ENCODE measurements around the gene DNAAF3.

The DNAAF3 gene

DNA sequence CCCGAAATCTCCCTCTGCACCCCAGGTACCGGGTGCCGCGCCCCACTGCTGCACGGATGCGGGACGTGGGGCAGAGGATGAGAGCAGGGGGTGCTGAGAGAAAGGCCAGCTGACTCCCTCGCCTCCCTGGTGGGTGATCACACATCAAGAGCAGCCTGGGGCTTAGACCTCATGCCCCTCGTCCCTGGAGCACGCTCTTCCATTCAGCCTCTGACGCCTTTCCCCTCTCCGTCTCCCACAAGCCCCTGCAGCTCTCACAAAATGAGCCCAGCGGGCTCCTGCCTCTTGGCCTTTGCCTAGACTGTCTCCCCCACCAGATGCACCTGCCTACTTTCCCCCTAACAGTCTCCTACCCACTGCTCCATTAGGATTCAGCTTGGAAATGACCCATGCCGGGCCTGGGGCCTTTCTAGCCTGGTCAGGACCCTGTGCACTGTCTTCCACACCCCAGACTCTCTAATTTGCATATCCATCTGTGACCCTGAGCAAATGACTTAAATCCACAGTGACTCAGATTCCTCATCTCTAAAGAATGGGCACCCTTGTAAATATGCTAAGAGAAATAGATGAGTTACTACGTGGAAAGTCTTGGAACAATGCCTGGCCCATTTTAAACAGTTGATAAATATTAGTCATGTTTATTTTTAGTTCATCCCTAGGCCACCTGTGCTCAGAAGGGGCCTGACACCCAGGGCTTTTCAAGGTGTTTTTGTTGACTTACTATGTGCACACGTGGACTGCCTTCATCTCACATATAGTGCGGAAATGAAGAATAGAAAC, 43.5 kb upstream of the DNAAF3 start:
- no peak overlapping the region for H2AFZ ChIP-seq (ENCODE audit: low read length)
- TF ChIP-seq EZH2phosphoT487 (IDR thresholded peaks at IDR 0.05; ENCODE audit: borderline replicate concordance) = no peak
- TF ChIP-seq, protein P1, sequence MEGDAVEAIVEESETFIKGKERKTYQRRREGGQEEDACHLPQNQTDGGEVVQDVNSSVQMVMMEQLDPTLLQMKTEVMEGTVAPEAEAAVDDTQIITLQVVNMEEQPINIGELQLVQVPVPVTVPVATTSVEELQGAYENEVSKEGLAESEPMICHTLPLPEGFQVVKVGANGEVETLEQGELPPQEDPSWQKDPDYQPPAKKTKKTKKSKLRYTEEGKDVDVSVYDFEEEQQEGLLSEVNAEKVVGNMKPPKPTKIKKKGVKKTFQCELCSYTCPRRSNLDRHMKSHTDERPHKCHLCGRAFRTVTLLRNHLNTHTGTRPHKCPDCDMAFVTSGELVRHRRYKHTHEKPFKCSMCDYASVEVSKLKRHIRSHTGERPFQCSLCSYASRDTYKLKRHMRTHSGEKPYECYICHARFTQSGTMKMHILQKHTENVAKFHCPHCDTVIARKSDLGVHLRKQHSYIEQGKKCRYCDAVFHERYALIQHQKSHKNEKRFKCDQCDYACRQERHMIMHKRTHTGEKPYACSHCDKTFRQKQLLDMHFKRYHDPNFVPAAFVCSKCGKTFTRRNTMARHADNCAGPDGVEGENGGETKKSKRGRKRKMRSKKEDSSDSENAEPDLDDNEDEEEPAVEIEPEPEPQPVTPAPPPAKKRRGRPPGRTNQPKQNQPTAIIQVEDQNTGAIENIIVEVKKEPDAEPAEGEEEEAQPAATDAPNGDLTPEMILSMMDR (conservative IDR thresholded peaks at IDR 0.05; ENCODE audit: low read length) = no peak
- H3K9ac ChIP-seq (ENCODE audit: low read depth, low read length, poor library complexity, severe bottlenecking) = no peak overlapping the region

DNA sequence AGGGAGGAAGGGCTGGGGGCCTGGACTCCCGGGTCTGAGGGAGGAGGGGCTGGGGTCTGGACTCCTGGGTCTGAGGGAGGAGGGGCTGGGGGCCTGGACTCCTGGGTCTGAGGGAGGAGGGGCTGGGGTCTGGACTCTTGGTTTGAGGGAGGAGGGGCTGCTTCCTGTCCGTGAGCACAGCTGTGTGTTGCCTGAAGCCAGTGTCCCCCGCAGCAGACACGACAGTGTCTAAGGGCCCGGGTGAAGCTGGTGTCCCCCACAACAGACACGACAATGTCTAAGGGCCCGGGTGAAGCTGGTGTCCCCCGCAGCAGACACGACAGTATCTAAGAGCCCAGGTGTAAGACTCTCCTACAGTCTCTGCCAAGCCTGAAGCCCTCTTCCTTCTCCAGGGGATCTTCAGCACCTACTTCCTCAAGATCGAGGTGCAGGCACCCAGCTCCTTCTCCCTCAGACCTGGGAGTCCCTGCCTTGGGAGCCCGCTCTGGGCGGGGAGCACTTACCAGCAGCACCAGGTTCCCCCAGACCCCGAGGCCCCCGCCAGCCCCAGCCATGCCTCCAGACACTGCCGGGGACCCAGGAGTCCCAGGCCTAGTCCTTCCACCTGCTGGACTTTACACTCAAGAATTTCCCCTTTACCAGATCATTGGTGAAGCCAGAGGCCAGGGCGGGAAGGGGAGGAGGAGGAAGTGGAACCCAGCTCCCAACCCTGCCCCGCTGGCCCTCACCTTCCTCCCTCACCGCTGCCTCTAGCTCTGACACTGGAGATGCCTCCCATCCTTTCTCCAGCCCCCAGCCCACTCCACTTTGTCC, 42.7 kb upstream of the DNAAF3 start, which contains the start of gene PTPRH:
TSS of gene PTPRH (minus strand) at position 622 of the 813 bp plus-strand sequence. CDS start at position 554, 68 bp downstream.
- Histone ChIP-seq H4K20me1 (ENCODE audit: insufficient read depth, low read length, poor library complexity, severe bottlenecking) (no peaks in the 10 kb centered on the region), H3K4me2 (ENCODE audit: low read depth, low read length, poor library complexity, severe bottlenecking) (no peak within 1 kb of the TSS), H3K27me3 (ENCODE audit: insufficient read depth, low read length, poor library complexity, severe bottlenecking) (no peaks in the 10 kb centered on the region), H3K9me3 (ENCODE audit: insufficient read depth, low read depth, low read length) (no peaks in the 10 kb centered on the region; the same call in 1 of the 2 replicates), H3K4me3 (ENCODE audit: low read length, poor library complexity, severe bottlenecking) (no peak within 1 kb of the TSS), H3K4me1 (ENCODE audit: insufficient read depth, low read length, poor library complexity, severe bottlenecking) (peaks cover 2% of the 10 kb centered on the region), H3K79me2 (ENCODE audit: insufficient read depth, low read length) (no peaks in the 10 kb centered on the region), H3K36me3 (ENCODE audit: insufficient read depth, low read length) (no peaks in the 10 kb centered on the region), H3F3A (ENCODE audit: low read depth) (no peaks in the 10 kb centered on the region), H3K9ac (ENCODE audit: low read depth, low read length, poor library complexity, severe bottlenecking) (no peak within 1 kb of the TSS), H3K9me2 (replicated peaks; ENCODE audit: low read depth, low read length) (no peaks in the 10 kb centered on the region), H2AFZ (ENCODE audit: low read length) (no peak within 1 kb of the TSS)
- TF ChIP-seq EZH2phosphoT487 (IDR thresholded peaks at IDR 0.05; ENCODE audit: borderline replicate concordance) = no peak
- TF ChIP-seq, protein P1 (conservative IDR thresholded peaks at IDR 0.05; ENCODE audit: low read length) = no peak

More for the DNA sequence above, 43.5 kb upstream of the DNAAF3 start:
- no peaks in the 10 kb centered on the region for H3K9me2 ChIP-seq (replicated peaks; ENCODE audit: low read depth, low read length)
- H3K79me2 ChIP-seq (ENCODE audit: insufficient read depth, low read length) = no peaks in the 10 kb centered on the region
- no peaks in the 10 kb centered on the region for H3K36me3 ChIP-seq (ENCODE audit: insufficient read depth, low read length)
- no peaks in the 10 kb centered on the region for H3K27me3 ChIP-seq (ENCODE audit: insufficient read depth, low read length, poor library complexity, severe bottlenecking)
- no peaks in the 10 kb centered on the region; the same call in 1 of the 2 replicates for H3K9me3 ChIP-seq (ENCODE audit: insufficient read depth, low read depth, low read length)
- no peaks in the 10 kb centered on the region for H4K20me1 ChIP-seq (ENCODE audit: insufficient read depth, low read length, poor library complexity, severe bottlenecking)
- no peak overlapping the region for H3K4me3 ChIP-seq (ENCODE audit: low read length, poor library complexity, severe bottlenecking)
- H3K4me2 ChIP-seq (ENCODE audit: low read depth, low read length, poor library complexity, severe bottlenecking) = no peak overlapping the region
- H3K4me1 ChIP-seq (ENCODE audit: insufficient read depth, low read length, poor library complexity, severe bottlenecking) = peaks cover 2% of the 10 kb centered on the region
- H3F3A ChIP-seq (ENCODE audit: low read depth) = no peaks in the 10 kb centered on the region

DNA sequence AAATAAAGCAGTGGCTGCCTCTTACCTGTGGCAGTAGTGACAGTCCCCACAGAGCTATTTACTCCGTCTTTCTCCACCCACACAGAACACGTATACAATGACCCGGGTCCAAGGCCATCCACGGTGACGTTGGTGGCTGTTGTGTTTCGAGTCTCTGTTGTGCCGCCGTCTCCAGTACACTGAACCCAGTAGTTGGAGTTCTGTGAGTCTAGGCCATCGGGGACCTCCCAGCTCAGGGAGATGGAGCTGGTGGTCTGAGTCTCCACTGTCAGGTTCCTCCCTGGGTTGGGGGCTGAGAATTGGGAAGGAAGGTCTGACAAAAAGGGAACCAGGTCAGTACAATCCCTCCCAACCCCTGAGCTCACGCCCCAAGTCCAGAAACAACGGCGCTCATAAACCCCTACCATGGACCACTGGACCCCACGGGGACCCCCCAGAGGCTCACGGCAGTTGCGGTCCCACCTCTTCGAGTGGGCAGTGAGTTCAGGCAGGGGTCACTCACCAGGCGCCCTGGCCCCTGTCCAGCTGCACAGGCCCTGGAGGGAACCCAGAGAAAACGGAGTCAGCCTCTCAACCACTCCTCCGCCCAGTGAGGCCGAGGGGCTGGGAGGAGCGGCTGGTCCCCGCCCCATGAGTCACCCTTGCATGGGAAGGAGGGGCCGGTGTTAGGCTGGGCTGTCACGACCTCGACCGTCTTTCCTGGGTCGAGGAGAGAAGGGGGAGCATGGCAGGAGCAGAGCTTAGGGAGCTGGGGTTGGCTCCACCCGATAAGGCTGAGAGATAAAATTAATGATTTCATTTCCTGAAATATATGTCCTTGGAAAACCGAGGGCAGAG, 40.5 kb upstream of the DNAAF3 start:
- Histone ChIP-seq H3K9ac (ENCODE audit: low read depth, low read length, poor library complexity, severe bottlenecking) (no peak overlapping the region), H3K4me2 (ENCODE audit: low read depth, low read length, poor library complexity, severe bottlenecking) (peak overlapping the region; percentile 54), H3K9me3 (ENCODE audit: insufficient read depth, low read depth, low read length) (no peaks in the 10 kb centered on the region), H3K27me3 (ENCODE audit: insufficient read depth, low read length, poor library complexity, severe bottlenecking) (no peaks in the 10 kb centered on the region), H3K4me3 (ENCODE audit: low read length, poor library complexity, severe bottlenecking) (peak overlapping the region; percentile 43), H3F3A (ENCODE audit: low read depth) (no peaks in the 10 kb centered on the region), H3K79me2 (ENCODE audit: insufficient read depth, low read length) (no peaks in the 10 kb centered on the region), H3K36me3 (ENCODE audit: insufficient read depth, low read length) (no peaks in the 10 kb centered on the region), H4K20me1 (ENCODE audit: insufficient read depth, low read length, poor library complexity, severe bottlenecking) (no peaks in the 10 kb centered on the region), H3K9me2 (replicated peaks; ENCODE audit: low read depth, low read length) (no peaks in the 10 kb centered on the region), H3K4me1 (ENCODE audit: insufficient read depth, low read length, poor library complexity, severe bottlenecking) (peaks cover 2% of the 10 kb centered on the region), H2AFZ (ENCODE audit: low read length) (no peak overlapping the region)
- TF ChIP-seq, protein P1 (conservative IDR thresholded peaks at IDR 0.05; ENCODE audit: low read length) = no peak
- TF ChIP-seq EZH2phosphoT487 (IDR thresholded peaks at IDR 0.05; ENCODE audit: borderline replicate concordance) = no peak

All from Loucy (cell line).